ENCODE results near the gene GKN1.

GRCh38 chr2:68995916-68996315 is 21.5 kb downstream of the GKN1 start:
- TF ChIP-seq CTCF (IDR thresholded peaks at IDR 0.05), result no peak
- no peak for TF ChIP-seq POLR2A (IDR thresholded peaks at IDR 0.05)

All from body of pancreas (tissue), 4 donors.